ENCODE results near the gene C1QA.

The C1QA gene

GRCh38 chr1:22636353-22636752 is at the start of gene C1QA:
C1QA (plus strand) TSS chr1:22636628; CDS start chr1:22637617, 989 bp downstream.
- DNase-seq, result peak in 34 of 56 donors; percentile 2 to 61 (median 22)

DNA sequence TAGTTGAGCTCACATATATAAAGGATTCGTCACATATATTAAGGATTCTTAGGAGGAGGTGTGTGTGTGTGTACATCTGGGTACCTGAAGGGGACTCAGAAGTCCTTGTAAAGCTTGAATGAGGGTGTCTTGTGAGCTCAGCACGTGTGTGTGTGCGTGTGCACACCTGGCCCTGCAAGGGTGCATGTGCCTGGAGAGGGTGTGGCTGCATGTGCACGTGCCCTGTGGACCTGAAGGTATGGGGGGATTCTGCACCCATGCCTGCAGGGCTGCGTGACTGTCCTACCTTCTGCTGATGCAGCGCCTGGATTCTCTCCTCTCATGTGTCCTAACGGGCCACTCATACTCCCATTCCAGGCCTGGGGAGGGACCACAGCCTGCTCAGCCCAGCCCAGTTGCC is 49.2 kb upstream of the C1QA start:
- no peak for DNase-seq

DNA sequence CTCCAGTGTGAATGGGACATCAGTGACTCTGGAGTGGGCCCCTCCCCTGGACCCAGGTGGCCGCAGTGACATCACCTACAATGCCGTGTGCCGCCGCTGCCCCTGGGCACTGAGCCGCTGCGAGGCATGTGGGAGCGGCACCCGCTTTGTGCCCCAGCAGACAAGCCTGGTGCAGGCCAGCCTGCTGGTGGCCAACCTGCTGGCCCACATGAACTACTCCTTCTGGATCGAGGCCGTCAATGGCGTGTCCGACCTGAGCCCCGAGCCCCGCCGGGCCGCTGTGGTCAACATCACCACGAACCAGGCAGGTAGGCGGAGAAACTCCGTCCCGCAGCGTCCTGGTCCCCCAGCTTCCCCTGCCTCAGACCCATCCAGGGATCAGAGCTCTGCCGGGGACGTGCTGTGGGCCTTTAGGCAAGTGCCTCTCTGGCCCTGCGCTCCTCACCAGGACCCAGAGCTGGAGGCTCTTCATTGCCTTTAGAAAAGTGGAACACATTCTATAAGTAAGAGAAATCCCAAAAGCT is 47.5 kb upstream of the C1QA start:
- no peak for DNase-seq

DNA sequence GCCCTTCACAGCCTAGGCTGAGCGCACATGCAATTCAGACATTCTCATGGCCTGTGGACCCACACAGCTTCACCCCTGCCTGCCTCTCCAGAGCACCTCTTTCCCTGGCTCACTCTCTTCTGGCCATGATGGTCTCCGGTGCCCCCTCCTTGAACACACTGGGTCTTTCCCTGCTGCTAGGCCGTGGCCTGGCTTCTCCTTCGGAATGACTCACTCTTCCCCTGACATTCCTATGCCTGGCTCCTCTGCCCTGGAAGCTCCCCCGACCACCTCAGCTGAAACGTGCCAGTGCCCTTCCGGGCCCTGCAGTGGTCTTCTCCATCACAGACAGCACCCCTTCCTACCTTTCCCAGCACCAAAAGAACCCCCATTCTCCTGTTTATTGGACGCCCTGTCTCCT is 44.9 kb upstream of the C1QA start:
- no peak for DNase-seq

DNA sequence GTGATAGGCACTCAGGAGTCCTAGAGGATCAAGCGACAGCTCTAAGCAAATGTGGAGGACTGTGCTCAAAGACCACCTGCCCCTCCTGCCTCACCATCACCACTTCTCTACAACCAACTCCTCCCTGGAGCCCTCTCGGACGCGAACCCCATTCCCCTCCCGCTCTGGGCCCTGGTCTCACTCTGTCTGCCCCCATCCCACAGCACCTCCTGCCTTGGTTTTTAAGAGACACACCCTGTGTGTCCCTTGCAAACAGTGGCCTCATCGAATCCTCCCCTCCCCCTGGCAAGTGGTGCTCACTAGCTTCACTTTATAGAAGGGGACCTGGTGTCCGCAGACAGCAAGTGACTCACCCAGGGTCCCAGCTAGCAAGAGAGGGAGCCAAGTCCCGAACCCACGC is 44.4 kb upstream of the C1QA start:
- DNase-seq, result no peak

DNA sequence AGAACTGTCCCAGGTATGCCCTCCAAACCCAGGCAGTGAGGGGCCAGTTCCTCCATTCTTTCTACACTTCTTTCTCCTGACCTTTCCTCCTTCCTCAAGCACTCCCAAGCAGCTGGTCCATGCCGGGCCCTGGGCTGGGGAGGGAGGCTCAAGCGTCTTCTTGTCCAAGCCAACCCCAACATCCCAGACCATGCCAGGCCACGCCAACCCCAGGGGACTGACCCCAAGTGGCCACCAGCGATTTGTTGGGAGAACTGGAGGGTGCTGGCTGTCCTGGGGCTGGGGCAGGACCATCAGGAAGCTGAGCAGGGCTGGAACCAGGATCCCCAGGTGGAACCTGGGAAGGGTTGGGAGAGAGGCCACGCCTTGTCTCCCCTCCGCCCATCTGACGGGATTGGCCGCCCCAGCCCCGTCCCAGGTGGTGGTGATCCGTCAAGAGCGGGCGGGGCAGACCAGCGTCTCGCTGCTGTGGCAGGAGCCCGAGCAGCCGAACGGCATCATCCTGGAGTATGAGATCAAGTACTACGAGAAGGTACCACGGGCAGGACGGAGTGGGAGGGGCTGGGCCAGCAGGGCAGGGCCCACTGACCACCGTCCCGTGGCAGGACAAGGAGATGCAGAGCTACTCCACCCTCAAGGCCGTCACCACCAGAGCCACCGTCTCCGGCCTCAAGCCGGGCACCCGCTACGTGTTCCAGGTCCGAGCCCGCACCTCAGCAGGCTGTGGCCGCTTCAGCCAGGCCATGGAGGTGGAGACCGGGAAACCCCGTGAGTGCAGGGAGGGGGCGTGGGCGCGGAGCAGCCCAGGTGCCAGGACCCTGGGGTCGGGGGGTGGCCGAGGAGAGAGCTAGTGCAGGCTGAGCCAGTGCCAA is 43.3 kb upstream of the C1QA start:
- DNase-seq, result no peak

GRCh38 chr1:22594396-22594795 is 42.0 kb upstream of the C1QA start:
- DNase-seq, result no peak

DNA sequence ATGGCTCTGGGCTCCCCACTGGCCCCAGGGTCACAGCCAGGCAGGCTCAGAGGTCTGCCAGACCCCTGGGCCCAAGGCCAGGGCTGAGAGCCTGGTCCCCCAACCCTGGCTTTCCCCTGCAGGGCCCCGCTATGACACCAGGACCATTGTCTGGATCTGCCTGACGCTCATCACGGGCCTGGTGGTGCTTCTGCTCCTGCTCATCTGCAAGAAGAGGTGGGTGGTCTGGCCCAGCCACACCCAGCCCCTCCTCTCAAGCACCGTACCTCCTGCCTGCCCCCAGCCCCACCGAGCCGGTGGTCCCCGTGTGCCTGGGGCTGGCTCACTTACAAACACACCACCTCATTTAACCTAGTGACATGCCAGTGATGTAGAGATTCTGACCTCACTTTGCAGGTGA is 41.3 kb upstream of the C1QA start:
- DNase-seq, result no peak

- no peak for DNase-seq
These were observed 39.0 kb upstream of the C1QA start for GRCh38 chr1:22597301-22597965.

DNA sequence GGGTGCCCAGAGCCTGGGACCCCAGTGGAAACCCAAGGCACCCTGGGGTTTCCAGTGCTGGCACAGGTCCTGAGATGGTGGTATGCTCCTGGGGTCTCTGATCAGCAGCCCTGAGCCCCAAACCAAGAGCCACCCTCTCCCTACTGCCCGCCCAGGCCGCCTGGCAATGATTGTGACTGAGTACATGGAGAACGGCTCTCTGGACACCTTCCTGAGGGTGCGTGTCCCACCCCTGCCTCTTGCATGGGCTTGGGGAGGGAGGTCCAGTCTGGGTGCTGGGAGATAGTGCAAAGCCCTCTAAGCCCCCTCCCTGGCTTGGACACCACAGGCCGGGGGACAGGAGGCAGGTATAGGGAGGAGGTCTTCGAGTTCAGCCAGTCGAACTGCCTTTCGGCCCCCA is 38.4 kb upstream of the C1QA start:
- no peak for DNase-seq

- no peak for DNase-seq
These were observed 37.7 kb upstream of the C1QA start for GRCh38 chr1:22598736-22599135.

GRCh38 chr1:22600071-22600816 is 36.2 kb upstream of the C1QA start:
- DNase-seq, result no peak

DNA sequence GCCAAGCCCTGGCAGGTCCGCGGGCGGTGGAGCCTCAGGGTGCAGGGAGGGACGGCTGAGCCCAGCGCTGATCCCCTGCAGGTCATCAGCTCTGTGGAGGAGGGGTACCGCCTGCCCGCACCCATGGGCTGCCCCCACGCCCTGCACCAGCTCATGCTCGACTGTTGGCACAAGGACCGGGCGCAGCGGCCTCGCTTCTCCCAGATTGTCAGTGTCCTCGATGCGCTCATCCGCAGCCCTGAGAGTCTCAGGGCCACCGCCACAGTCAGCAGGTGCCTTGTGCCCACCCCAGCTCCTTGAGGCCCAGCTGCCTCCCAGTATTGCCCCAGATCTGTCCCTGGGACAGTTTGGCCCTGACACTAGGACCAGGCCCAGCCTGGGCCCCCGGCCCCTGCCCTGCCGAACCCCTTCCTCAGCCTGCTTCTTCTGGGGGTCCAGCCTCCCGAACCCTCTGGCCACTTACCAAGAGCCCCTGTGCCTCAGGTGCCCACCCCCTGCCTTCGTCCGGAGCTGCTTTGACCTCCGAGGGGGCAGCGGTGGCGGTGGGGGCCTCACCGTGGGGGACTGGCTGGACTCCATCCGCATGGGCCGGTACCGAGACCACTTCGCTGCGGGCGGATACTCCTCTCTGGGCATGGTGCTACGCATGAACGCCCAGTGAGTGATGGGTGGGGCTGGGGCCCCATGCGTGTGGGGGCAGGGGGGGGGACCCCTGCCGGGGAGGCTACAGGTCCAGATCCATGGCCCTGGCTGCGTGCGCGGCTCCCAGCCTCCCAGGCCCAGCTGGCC is 35.4 kb upstream of the C1QA start:
- DNase-seq, result no peak

DNA sequence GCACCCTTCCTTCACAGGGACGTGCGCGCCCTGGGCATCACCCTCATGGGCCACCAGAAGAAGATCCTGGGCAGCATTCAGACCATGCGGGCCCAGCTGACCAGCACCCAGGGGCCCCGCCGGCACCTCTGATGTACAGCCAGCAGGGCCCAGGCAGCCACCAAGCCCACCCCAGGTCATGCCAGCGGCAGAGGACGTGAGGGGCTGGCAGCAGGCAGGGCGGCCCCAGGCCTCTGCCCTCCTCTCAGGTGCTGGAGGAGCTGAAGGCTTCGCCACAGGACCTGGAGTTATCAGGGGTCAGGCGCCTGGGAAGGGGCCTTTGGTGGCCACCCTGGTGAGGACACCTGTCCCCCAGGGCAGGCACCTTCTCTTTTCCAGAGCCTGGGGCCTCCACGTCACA is 34.8 kb upstream of the C1QA start:
- DNase-seq, result no peak

DNA sequence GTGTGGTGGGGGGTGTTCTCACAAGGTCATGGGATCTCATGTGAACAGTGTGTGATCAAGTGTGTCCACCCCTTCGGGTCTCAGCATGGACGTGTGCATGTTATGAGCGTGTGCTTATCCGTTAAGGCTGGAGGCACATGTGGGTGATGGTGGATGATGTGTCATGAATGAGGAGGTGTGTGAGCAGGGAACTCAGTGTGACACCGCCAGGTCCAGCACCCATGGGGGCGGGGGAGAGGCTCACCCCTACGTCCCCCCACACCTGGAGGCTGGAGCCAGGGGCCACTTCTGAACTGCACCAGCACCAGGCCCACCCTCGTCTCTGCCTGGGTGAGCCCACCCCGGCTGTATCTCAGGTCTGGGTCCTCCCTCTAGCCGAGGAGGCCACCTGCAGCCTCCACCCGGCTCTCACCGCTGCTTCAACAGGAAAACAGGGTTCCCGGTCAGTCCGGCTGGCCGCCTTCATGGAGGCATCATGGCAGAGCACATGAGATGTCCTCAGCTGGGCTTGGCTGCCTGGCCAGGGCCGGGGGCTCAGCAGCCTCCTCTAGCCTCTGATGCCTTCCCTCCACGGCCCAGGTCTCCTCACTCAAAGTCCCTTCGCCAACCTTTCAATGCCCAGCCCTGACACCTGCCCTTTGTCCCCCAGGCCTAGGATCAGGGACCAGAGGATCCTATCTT is 34.2 kb upstream of the C1QA start:
- no peak for DNase-seq

DNA sequence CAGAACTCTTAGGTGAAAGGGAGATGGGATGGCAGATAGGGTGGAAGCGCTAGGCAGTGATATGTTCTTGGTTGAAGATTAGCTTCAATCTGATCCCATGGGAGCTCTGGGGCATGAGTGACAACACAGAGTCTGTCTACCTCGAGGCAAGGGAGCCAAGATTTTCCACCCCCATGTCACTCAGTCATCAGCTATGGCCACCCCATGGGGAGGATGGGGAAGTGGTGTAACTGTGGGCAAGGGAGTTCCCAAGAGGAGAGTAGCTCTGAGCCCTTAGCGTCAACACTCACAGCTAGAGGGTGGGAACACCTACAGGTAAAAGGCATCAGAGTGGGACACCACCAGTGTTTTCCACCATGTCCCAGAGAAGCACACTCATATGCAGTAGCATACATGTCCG is 30.3 kb upstream of the C1QA start:
- no peak for DNase-seq

DNA sequence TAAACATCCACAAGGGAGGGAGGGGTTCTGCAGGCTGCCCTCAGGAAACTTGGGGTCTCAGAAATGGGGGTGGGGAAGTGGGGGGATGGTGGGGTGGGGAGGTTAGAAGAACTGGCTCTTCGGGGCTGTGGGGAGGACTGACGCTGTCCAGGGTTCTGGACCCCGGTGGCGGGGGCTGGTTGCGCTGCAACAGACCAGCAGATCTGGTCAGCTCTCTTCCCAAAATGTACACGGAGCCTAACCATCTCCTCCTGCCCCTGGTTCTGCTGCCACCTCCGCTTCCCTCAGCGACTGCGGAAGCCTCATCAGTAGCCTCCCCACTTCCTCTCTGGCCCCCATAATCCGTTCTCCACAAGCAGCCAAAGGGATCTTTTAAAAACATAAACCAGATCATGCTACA is 29.3 kb upstream of the C1QA start:
- DNase-seq, result no peak

DNA sequence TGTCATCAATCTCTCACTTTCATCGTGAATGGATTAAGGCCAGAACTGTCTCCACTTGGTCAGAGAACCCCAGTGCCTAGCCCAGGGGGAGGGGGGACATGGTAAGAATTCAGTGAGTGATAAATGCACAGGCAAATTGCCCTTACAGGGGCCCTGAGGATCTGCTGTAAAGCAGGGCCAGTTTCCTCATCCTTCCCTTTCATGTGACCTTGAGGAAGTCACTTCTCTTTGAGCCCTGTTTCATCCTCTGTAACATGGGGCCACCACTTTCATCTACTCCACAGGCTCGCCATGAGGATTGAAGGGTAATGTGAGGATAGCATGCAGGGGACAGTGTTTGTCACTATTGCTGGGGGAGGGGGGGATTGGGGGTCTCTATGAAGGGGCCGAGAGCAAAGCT is 28.1 kb upstream of the C1QA start:
- DNase-seq, result no peak

GRCh38 chr1:22609291-22609690 is 27.1 kb upstream of the C1QA start:
- no peak for DNase-seq

- peak in 1 of 56 donors; percentile 17 for DNase-seq
These were observed 24.9 kb upstream of the C1QA start for GRCh38 chr1:22611530-22611947.
